ENCODE measurements around the gene EIF4B.

DNA sequence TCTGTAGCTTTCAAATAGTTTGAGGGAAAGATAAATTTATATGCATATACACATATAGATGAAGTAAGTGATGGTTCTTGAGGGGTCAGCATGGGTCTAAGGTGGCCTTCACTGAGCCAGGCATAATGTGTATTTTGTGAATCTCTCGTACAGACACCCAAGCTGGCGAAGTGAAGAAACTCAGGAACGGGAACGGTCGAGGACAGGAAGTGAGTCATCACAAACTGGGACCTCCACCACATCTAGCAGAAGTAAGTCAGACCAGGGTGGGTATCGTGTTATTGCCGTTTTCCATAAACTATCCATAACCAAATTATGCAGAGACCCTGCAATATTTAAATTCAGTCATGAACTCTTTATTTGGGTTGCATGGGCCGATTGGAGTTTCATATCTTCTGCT, 28.2 kb downstream of the EIF4B start:
- TF ChIP-seq RAD21 (IDR thresholded peaks at IDR 0.05; ENCODE audit: low read length) (no peak), MXI1 (IDR thresholded peaks at IDR 0.05; ENCODE audit: low read depth, low read length) (no peak), YY1 (IDR thresholded peaks at IDR 0.05; ENCODE audit: low read depth) (no peak), POLR2AphosphoS5 (IDR thresholded peaks at IDR 0.05; ENCODE audit: low read depth, low read length) (no peak)
- TF ChIP-seq, protein P1, sequence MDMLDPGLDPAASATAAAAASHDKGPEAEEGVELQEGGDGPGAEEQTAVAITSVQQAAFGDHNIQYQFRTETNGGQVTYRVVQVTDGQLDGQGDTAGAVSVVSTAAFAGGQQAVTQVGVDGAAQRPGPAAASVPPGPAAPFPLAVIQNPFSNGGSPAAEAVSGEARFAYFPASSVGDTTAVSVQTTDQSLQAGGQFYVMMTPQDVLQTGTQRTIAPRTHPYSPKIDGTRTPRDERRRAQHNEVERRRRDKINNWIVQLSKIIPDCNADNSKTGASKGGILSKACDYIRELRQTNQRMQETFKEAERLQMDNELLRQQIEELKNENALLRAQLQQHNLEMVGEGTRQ (IDR thresholded peaks at IDR 0.05; ENCODE audit: borderline replicate concordance, low read depth, low read length) = no peak
- TF ChIP-seq, protein P2, sequence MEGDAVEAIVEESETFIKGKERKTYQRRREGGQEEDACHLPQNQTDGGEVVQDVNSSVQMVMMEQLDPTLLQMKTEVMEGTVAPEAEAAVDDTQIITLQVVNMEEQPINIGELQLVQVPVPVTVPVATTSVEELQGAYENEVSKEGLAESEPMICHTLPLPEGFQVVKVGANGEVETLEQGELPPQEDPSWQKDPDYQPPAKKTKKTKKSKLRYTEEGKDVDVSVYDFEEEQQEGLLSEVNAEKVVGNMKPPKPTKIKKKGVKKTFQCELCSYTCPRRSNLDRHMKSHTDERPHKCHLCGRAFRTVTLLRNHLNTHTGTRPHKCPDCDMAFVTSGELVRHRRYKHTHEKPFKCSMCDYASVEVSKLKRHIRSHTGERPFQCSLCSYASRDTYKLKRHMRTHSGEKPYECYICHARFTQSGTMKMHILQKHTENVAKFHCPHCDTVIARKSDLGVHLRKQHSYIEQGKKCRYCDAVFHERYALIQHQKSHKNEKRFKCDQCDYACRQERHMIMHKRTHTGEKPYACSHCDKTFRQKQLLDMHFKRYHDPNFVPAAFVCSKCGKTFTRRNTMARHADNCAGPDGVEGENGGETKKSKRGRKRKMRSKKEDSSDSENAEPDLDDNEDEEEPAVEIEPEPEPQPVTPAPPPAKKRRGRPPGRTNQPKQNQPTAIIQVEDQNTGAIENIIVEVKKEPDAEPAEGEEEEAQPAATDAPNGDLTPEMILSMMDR (IDR thresholded peaks at IDR 0.05) = no peak
